ENCODE results near the gene TPK1. TPM values are rescaled to one million over a fixed set of nuclear protein-coding genes. Genes with fewer than 3 reads are reported as not detected.

TPK1 gene
- total and polyA plus RNA-seq, 7 experiments from 2014 or later: 18.2 to 32.9 (median 26.3) TPM

GRCh38 chr7:144670218-144670617 lies 165.6 kb downstream of the TPK1 start:
- POLR2A ChIA-PET: no interaction called here
- H3K9me3 ChIP-seq (ENCODE audit: control insufficient read depth in 2 of 3, low read length in 3 of 3): no peaks in the 10 kb centered on the region

GRCh38 chr7:144668503-144668902 lies 167.3 kb downstream of the TPK1 start:
- Mint-ChIP-seq H3K9me3 (peaks cover 0 to 12% (median 0%) of the 10 kb centered on the region in 11 donors), H3K4me1 (peaks cover 0 to 2% (median 0%) of the 10 kb centered on the region in 7 donors), H3K36me3 (peaks cover 0 to 34% (median 34%) of the 10 kb centered on the region in 5 donors), H3K27me3 (no peaks in the 10 kb centered on the region), H3K4me3 (no peak overlapping the region), H3K27ac (no peak overlapping the region)
- H3K4me1 ChIP-seq (ENCODE audit: control insufficient read depth in 2 of 2, insufficient read depth in 2 of 2, low read length in 2 of 2): no peaks in the 10 kb centered on the region
- intact Hi-C loops (cut with micrococcal nuclease): no loop called here
- H3K4me3 ChIP-seq (ENCODE audit: low read length): no peak overlapping the region
- CTCF ChIA-PET: no interaction called here
- H3K27me3 ChIP-seq (ENCODE audit: control insufficient read depth in 2 of 2, insufficient read depth in 2 of 2, low read length in 2 of 2): no peaks in the 10 kb centered on the region
- no peaks in the 10 kb centered on the region for H3K9me3 ChIP-seq (ENCODE audit: control insufficient read depth in 2 of 3, low read length in 3 of 3)
- POLR2A ChIA-PET: no interaction called here
- ATAC-seq (no peak), DNase-seq (no peak)
- no peaks in the 10 kb centered on the region for H3K36me3 ChIP-seq (ENCODE audit: control insufficient read depth in 2 of 3, insufficient read depth in 3 of 3, low read length in 3 of 3)
- H3K27ac ChIP-seq (ENCODE audit: low read depth, low read length): no peak overlapping the region

More at GRCh38 chr7:144670218-144670617, 165.6 kb downstream of the TPK1 start:
- DNase-seq (peak in 2 of 9 donors; percentile 4 to 11), ATAC-seq (no peak)
- CTCF ChIA-PET: interaction anchor here (0.6 kb wide), 1 partner anchor 786 kb away, joined by 3 read pairs; no protein-coding TSS in a partner anchor
- Mint-ChIP-seq H3K36me3 (peaks cover 0 to 24% (median 22%) of the 10 kb centered on the region in 5 donors), H3K27ac (no peak overlapping the region), H3K4me1 (peaks cover 0 to 2% (median 0%) of the 10 kb centered on the region in 7 donors), H3K4me3 (no peak overlapping the region), H3K27me3 (no peaks in the 10 kb centered on the region), H3K9me3 (peaks cover 0 to 2% (median 0%) of the 10 kb centered on the region in 11 donors)
- intact Hi-C loops (cut with micrococcal nuclease): loop anchor here in 1 of 2 donors (2.0 to 5.0 kb wide), 2 partner anchors 187 to 367 kb away; no protein-coding TSS in a partner anchor
- Histone ChIP-seq H3K4me3 (ENCODE audit: low read length) (no peak overlapping the region), H3K36me3 (ENCODE audit: control insufficient read depth in 2 of 3, insufficient read depth in 3 of 3, low read length in 3 of 3) (no peaks in the 10 kb centered on the region), H3K27me3 (ENCODE audit: control insufficient read depth in 2 of 2, insufficient read depth in 2 of 2, low read length in 2 of 2) (no peaks in the 10 kb centered on the region), H3K4me1 (ENCODE audit: control insufficient read depth in 2 of 2, insufficient read depth in 2 of 2, low read length in 2 of 2) (no peaks in the 10 kb centered on the region), H3K27ac (ENCODE audit: low read depth, low read length) (no peak overlapping the region)

- H3K4me3 ChIP-seq (ENCODE audit: low read length): no peak overlapping the region
- no peaks in the 10 kb centered on the region for H3K4me1 ChIP-seq (ENCODE audit: control insufficient read depth in 2 of 2, insufficient read depth in 2 of 2, low read length in 2 of 2)
- Mint-ChIP-seq H3K27ac (no peak overlapping the region), H3K27me3 (no peaks in the 10 kb centered on the region), H3K36me3 (peaks cover 0 to 50% (median 44%) of the 10 kb centered on the region in 5 donors), H3K4me3 (no peak overlapping the region), H3K9me3 (peaks cover 0 to 12% (median 0%) of the 10 kb centered on the region in 11 donors), H3K4me1 (peaks cover 0 to 2% (median 0%) of the 10 kb centered on the region in 7 donors)
- H3K36me3 ChIP-seq (ENCODE audit: control insufficient read depth in 2 of 3, insufficient read depth in 3 of 3, low read length in 3 of 3): no peaks in the 10 kb centered on the region
- CTCF ChIA-PET: no interaction called here
- no peaks in the 10 kb centered on the region for H3K27me3 ChIP-seq (ENCODE audit: control insufficient read depth in 2 of 2, insufficient read depth in 2 of 2, low read length in 2 of 2)
- no peak overlapping the region for H3K27ac ChIP-seq (ENCODE audit: low read depth, low read length)
- ATAC-seq (no peak), DNase-seq (no peak)
- intact Hi-C loops (cut with micrococcal nuclease): no loop called here
- H3K9me3 ChIP-seq (ENCODE audit: control insufficient read depth in 2 of 3, low read length in 3 of 3): no peaks in the 10 kb centered on the region
- POLR2A ChIA-PET: no interaction called here
Measured at GRCh38 chr7:144665689-144666381, 170.0 kb downstream of the TPK1 start.

GRCh38 chr7:144659211-144659610 lies 176.6 kb downstream of the TPK1 start:
- ChIA-PET POLR2A (no interaction called here), CTCF (no interaction called here)
- H3K4me1 ChIP-seq (ENCODE audit: control insufficient read depth in 2 of 2, insufficient read depth in 2 of 2, low read length in 2 of 2): no peaks in the 10 kb centered on the region
- no peaks in the 10 kb centered on the region for H3K9me3 ChIP-seq (ENCODE audit: control insufficient read depth in 2 of 3, low read length in 3 of 3)
- no peak overlapping the region for H3K27ac ChIP-seq (ENCODE audit: low read depth, low read length)
- Mint-ChIP-seq H3K27me3 (no peaks in the 10 kb centered on the region), H3K4me3 (no peak overlapping the region), H3K36me3 (peaks cover 0 to 40% (median 17%) of the 10 kb centered on the region in 5 donors), H3K9me3 (peaks cover 0 to 2% (median 0%) of the 10 kb centered on the region in 11 donors), H3K27ac (no peak overlapping the region), H3K4me1 (peaks cover 0 to 6% (median 0%) of the 10 kb centered on the region in 7 donors)
- DNase-seq (no peak), ATAC-seq (no peak)
- no peaks in the 10 kb centered on the region for H3K36me3 ChIP-seq (ENCODE audit: control insufficient read depth in 2 of 3, insufficient read depth in 3 of 3, low read length in 3 of 3)
- no peaks in the 10 kb centered on the region for H3K27me3 ChIP-seq (ENCODE audit: control insufficient read depth in 2 of 2, insufficient read depth in 2 of 2, low read length in 2 of 2)
- intact Hi-C loops (cut with micrococcal nuclease): no loop called here
- H3K4me3 ChIP-seq (ENCODE audit: low read length): no peak overlapping the region

GRCh38 chr7:144656965-144657517 lies 178.8 kb downstream of the TPK1 start:
- intact Hi-C loops (cut with micrococcal nuclease): no loop called here
- POLR2A ChIA-PET: no interaction called here
- H3K36me3 ChIP-seq (ENCODE audit: control insufficient read depth in 2 of 3, insufficient read depth in 3 of 3, low read length in 3 of 3): no peaks in the 10 kb centered on the region
- H3K4me1 ChIP-seq (ENCODE audit: control insufficient read depth in 2 of 2, insufficient read depth in 2 of 2, low read length in 2 of 2): no peaks in the 10 kb centered on the region
- no peak overlapping the region for H3K27ac ChIP-seq (ENCODE audit: low read depth, low read length)
- no peak overlapping the region for H3K27ac Mint-ChIP-seq
- ATAC-seq (peak; percentile 41), DNase-seq (no peak)
- peaks cover 0 to 6% (median 0%) of the 10 kb centered on the region in 7 donors for H3K4me1 Mint-ChIP-seq
- H3K27me3 Mint-ChIP-seq: no peaks in the 10 kb centered on the region
- H3K4me3 ChIP-seq (ENCODE audit: low read length): no peak overlapping the region
- peaks cover 0 to 3% (median 0%) of the 10 kb centered on the region in 11 donors for H3K9me3 Mint-ChIP-seq
- no peak overlapping the region for H3K4me3 Mint-ChIP-seq
- peaks cover 0 to 40% (median 15%) of the 10 kb centered on the region in 5 donors for H3K36me3 Mint-ChIP-seq
- no peaks in the 10 kb centered on the region for H3K27me3 ChIP-seq (ENCODE audit: control insufficient read depth in 2 of 2, insufficient read depth in 2 of 2, low read length in 2 of 2)
- CTCF ChIA-PET: no interaction called here
- no peaks in the 10 kb centered on the region for H3K9me3 ChIP-seq (ENCODE audit: control insufficient read depth in 2 of 3, low read length in 3 of 3)

GRCh38 chr7:144653449-144653848 lies 182.4 kb downstream of the TPK1 start:
- Mint-ChIP-seq H3K36me3 (peaks cover under 1 to 50% (median 29%) of the 10 kb centered on the region in 5 donors), H3K27me3 (no peaks in the 10 kb centered on the region), H3K4me3 (no peak overlapping the region), H3K9me3 (peaks cover 0 to 5% (median 3%) of the 10 kb centered on the region in 11 donors), H3K27ac (no peak overlapping the region), H3K4me1 (peaks cover 0 to 6% (median 0%) of the 10 kb centered on the region in 7 donors)
- Histone ChIP-seq H3K4me3 (ENCODE audit: low read length) (no peak overlapping the region), H3K27ac (ENCODE audit: low read depth, low read length) (no peak overlapping the region), H3K27me3 (ENCODE audit: control insufficient read depth in 2 of 2, insufficient read depth in 2 of 2, low read length in 2 of 2) (no peaks in the 10 kb centered on the region), H3K4me1 (ENCODE audit: control insufficient read depth in 2 of 2, insufficient read depth in 2 of 2, low read length in 2 of 2) (no peaks in the 10 kb centered on the region), H3K9me3 (ENCODE audit: control insufficient read depth in 2 of 3, low read length in 3 of 3) (no peaks in the 10 kb centered on the region), H3K36me3 (ENCODE audit: control insufficient read depth in 2 of 3, insufficient read depth in 3 of 3, low read length in 3 of 3) (no peaks in the 10 kb centered on the region)
- ChIA-PET POLR2A (no interaction called here), CTCF (no interaction called here)
- DNase-seq: no peak
- intact Hi-C loops (cut with micrococcal nuclease): no loop called here
- ATAC-seq: no peak
